TTC549 (cell line): ENCODE results near the gene RELT.
A peak's percentile ranks its signal among the peaks of the same experiment; 100 is the strongest.

Experiments
- FAIRE-seq: peaks from 2 replicates; lab custom pipeline; 2012; peaks lifted over from hg19 to GRCh38; lab: Jason Lieb, UNC

RELT gene, protein sequence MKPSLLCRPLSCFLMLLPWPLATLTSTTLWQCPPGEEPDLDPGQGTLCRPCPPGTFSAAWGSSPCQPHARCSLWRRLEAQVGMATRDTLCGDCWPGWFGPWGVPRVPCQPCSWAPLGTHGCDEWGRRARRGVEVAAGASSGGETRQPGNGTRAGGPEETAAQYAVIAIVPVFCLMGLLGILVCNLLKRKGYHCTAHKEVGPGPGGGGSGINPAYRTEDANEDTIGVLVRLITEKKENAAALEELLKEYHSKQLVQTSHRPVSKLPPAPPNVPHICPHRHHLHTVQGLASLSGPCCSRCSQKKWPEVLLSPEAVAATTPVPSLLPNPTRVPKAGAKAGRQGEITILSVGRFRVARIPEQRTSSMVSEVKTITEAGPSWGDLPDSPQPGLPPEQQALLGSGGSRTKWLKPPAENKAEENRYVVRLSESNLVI

DNA sequence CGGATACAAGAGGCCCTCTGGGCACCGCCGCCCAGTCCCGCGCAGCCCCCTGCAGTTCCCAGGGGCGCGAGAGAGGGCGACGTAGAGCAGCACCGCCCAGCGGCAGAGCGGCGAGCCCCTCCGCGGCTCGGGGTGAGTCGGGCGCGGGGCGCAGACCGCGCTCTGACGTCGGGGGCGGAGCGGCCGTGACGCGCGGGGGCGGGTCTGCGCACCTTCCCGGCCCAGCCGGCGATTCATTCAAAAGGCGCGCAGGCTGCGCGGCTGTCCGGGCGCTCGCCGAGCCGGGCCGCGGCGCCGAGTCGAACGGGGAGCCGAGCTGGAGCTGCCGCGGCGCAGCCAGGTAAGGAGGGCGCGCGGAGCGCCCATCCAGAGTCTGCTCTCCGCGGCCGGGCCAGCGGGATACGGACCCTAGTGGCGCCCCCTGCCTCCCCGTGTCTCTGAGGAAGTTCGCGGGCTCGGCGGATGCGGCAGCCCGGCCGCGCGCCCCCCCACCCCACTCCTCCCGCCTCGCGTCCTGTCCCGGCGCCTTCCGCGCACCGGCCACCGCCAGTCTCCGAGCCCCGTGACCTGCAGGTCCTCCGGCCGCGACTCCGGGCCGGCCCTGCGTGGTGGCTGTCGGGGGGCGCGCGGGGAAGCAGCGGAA lies at the start of gene RELT:
RELT (plus strand) TSS at position 240 of the 643 bp plus-strand sequence. CDS start 12,738 bp downstream, outside the sequence.
- FAIRE-seq: no peak

GRCh38 chr11:73326929-73327811 lies 49.0 kb upstream of the RELT start:
- FAIRE-seq: no peak

- no peak for FAIRE-seq
These were observed 48.3 kb upstream of the RELT start for GRCh38 chr11:73327812-73328364.

- FAIRE-seq: no peak
These were observed 45.6 kb upstream of the RELT start for GRCh38 chr11:73330569-73331093.

DNA sequence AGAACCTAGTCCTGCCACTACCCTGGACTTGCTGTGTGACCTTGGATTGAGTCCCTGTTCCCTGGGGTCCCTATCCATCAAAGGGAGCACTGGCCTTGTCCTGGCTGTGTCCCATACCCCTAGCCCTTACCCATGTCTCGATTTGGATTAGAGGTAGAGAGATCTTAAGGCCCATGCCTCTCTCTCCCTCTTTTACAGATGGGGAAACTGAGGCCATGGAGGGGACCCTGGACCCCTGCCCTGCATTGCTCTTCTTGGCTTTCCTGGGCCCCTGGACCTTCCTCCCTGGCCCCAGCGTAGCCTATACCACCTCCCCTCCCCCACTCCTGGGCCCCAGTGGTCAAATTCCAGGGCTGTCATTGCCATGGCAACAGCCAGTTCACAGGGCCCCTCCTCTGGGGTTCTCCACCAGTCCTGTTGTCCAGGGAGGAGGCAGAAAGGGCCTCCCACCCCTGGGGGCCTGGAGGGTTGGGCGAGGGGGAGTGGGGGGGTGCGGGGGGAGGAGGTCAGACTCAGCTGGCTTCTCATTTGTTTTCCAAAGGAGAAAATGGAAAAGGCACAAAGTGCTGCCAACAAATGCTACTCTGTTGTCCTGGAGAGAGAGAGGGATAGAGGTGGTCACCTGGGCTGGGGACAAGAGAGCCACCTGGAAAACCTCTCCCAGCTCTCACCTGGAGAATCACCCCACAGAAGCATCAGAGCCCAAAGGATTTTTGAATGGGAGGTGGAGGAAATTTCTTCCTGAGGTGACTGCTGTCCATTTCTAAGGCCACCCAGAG lies 44.9 kb upstream of the RELT start:
- no peak for FAIRE-seq

- FAIRE-seq: no peak
These were observed 43.0 kb upstream of the RELT start for GRCh38 chr11:73333173-73333572.

DNA sequence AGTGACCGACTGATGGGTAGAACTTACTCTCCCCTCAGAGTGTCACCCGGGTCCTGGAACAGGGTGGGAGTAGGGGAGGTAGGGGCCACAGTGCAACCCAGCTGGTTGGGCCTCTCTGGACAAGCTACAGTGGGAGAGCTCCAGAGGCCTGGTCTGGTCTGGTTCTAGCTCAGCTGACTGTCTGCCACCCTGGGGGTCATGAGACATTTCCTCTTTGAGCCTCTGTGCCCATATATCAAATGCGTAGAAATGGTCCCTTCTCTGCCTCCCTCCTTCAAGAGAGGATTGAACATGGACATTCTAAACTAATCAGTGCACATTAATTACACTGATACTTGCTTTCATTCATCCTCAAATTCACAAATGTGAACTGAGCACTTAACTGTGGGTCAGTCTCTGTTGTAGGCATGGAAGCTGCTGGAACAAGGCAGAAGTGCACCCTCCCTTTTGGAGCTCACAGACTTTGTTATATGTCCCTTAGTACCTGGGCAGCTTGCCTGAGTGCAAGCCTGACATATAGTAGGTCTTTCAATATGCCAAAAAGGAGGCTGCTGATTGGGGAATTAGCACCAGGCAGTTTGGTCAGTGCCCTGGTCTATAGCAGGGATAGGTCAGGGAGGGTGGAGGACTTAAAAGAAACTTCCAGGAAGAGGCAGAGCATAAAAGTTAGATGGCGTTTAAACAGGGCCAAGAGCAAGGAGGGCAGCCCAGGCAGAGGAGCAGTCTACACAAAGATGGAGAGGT lies 42.4 kb upstream of the RELT start:
- FAIRE-seq: no peak

DNA sequence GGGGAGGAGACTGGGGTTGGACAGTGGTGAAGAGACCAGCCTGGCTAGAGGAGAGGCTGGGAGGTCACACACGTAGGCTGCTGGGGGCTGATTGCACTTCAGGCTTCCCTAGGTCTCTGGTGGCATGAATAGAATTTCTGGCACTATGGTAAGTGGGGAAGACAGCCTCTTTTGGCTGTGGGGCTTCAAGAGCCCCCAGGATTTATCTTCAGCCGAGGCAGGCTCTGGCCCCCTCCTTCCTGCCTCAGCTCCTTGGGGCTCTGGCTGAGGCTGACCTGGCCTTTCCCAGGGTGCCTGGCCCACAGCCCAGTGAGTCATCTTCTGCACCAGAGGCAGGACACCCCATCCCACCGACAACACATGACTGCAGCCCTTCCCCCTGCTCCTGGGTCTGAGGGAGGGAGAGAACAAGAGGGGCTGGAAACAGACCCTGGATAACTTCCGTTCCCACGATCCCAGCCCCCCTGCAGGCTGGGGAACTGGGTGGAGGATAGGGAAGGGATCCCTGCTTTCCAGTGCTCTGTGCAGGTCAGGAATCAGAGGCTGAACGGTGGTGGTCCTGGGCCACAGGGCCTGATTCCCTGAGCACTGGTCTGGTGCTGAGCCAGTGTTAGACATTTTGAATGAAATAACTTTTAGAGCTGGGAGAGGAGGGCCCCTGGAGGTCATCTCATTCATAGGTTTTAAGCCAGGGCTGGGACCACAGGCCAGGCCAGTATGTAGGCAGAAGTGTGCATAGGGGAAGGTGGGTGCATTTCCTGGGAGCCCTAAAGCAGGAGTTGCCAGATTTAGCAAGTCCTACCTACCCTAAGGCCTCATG lies 41.6 kb upstream of the RELT start:
- no peak for FAIRE-seq

DNA sequence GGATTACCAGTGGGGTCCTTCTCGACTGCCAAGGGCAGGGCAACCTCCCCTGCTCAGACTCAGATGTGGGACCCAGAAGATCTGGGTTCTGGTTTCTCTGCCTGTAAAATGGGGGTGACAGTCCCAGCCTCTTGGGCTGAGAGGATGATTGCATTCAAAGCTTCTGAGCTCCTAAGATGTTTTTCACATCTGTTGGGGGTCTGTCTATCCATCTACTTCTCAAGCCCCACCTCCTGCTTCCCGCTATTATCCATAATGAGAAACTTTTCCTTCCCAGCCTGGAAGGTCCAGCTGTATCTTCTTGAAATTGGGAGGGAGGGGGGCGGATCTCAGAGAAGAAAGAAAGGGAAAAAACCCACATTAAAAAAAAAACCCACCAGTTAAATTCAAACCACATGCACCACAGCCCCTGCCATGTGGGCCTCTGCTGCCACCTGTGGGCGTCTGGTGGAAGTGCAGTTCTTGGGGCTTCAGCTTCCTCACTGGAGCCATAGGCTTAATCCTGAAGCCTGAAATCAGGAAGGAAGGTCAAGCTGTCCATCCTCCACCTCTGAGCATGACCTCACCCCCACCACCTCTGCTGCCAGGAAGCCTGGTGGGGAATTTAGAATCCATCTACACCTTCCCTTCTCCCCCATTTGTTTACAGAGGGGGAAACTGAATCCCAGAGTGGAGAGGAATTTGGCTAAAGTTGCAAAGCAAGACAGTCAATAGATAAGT lies 40.8 kb upstream of the RELT start:
- FAIRE-seq: peak; percentile 47

DNA sequence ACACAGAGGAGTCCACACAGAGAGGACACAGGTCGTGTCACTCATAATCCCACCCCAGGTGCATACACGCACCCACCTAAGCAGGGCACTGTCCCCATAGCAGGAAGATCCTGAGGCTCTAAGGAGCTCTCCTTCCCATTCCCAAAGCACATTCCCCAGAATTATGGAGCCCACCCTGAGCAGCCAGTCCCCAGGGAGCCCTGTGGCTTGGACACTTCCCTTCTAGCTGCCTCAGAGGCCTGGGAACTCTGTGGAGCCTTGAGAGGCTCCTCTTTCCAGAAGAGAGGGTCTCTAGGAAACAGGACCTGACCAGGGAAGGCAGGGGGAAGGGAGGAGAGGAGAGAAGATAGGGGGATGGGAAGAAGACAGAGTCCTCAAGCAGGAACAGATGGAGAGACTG lies 38.4 kb upstream of the RELT start:
- no peak for FAIRE-seq

DNA sequence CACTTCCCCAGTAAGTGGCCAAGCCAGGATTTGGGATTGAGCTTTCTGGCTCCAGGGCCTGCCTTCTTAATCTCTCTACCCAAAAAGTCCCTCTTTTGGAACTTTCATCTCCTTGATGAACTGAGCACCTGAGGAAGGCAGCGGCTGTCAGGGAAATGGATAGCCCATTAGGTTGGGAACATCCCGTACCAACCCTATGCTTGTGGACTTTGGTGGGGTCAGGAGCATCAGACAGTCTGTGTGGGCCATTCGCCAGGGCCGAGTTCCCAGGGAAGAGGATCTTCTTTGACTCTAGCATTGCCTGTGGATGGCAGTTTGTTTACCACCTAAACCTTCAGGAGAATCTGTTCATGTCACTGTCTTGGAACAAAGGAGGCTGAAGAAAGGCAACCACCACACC lies 37.9 kb upstream of the RELT start:
- no peak for FAIRE-seq

- no peak for FAIRE-seq
These were observed 36.0 kb upstream of the RELT start for GRCh38 chr11:73340164-73340563.

GRCh38 chr11:73342633-73343032 lies 33.6 kb upstream of the RELT start:
- FAIRE-seq: no peak

- no peak for FAIRE-seq
These were observed 32.9 kb upstream of the RELT start for GRCh38 chr11:73343076-73343873.

GRCh38 chr11:73344191-73344607 lies 32.0 kb upstream of the RELT start:
- no peak for FAIRE-seq

GRCh38 chr11:73345481-73346160 lies 30.6 kb upstream of the RELT start:
- no peak for FAIRE-seq

GRCh38 chr11:73346186-73346935 lies 29.8 kb upstream of the RELT start:
- no peak for FAIRE-seq
